HEK293 (cell line): ENCODE results near the gene WDFY3.

Experiments
- HOXA7 ChIP-seq: sonication (generic); formaldehyde crosslinking; IDR thresholded peaks from 2 replicates; pipeline ENCODE4 v1.8.1; 2022; ENCODE audit warnings: missing genetic modification reagents, borderline replicate concordance
- YY1 ChIP-seq: fragments of 450-650 bp; formaldehyde crosslinking; IDR thresholded peaks from 2 replicates; pipeline ENCODE4 v1.5.1; 2018; ENCODE audit warnings: missing biosample characterization, missing genetic modification characterization
- ZNF23 ChIP-seq: fragments of 450-650 bp; formaldehyde crosslinking; IDR thresholded peaks from 2 replicates; pipeline ENCODE4 v1.5.1; 2016; ENCODE audit warnings: missing biosample characterization, missing genetic modification characterization, borderline replicate concordance
- ZNF274 ChIP-seq, 2 experiments: fragments of 200-500 bp in 1 of 2; fragments of 450-650 bp in 1 of 2; sonication (Bioruptor generic) in 1 of 2; formaldehyde crosslinking in 1 of 2; IDR thresholded peaks; 2 replicates each; pipeline versions ENCODE4 v1.5.1 to v1.6.1; 2014 to 2016; ENCODE audit warnings: borderline replicate concordance in 1 of 2, inconsistent platforms in 1 of 2, low read length in 1 of 2, missing biosample characterization in 1 of 2, missing genetic modification characterization in 1 of 2
- ZNF416 ChIP-seq: fragments of 450-650 bp; formaldehyde crosslinking; IDR thresholded peaks from 2 replicates; pipeline ENCODE4 v1.5.1; 2016; ENCODE audit warnings: missing biosample characterization, missing genetic modification characterization
- ZNF426 ChIP-seq: fragments of 450-650 bp; formaldehyde crosslinking; IDR thresholded peaks from 2 replicates; pipeline ENCODE4 v1.5.1; 2017; ENCODE audit warnings: missing biosample characterization, missing genetic modification characterization, mild to moderate bottlenecking, inconsistent platforms, moderate library complexity
- ZNF529 ChIP-seq: fragments of 450-650 bp; formaldehyde crosslinking; IDR thresholded peaks from 2 replicates; pipeline ENCODE4 v1.5.1; 2017; ENCODE audit warnings: missing genetic modification characterization, missing biosample characterization; ENCODE audit not compliant: insufficient replicate concordance
- ZNF530 ChIP-seq: fragments of 450-650 bp; formaldehyde crosslinking; IDR thresholded peaks from 2 replicates; pipeline ENCODE4 v1.5.1; 2016; ENCODE audit warnings: low read depth, missing biosample characterization, missing genetic modification characterization
- ZSCAN5A ChIP-seq: fragments of 450-650 bp; formaldehyde crosslinking; IDR thresholded peaks from 2 replicates; pipeline ENCODE4 v1.5.1; 2016; ENCODE audit warnings: missing biosample characterization, missing genetic modification characterization
- TF ChIP-seq, protein P1 (sequence below): fragments of 450-650 bp; formaldehyde crosslinking; IDR thresholded peaks from 2 replicates; pipeline ENCODE4 v1.5.1; 2016; ENCODE audit warnings: missing biosample characterization, missing genetic modification characterization
- TF ChIP-seq, protein P2 (sequence below): fragments of 450-650 bp; formaldehyde crosslinking; IDR thresholded peaks from 2 replicates; pipeline ENCODE4 v1.5.1; 2016; ENCODE audit warnings: missing biosample characterization, missing genetic modification characterization
- TF ChIP-seq, protein P3 (sequence below): fragments of 450-650 bp; formaldehyde crosslinking; IDR thresholded peaks from 2 replicates; pipeline ENCODE4 v1.5.1; 2017; ENCODE audit warnings: missing biosample characterization, missing genetic modification characterization

DNA sequence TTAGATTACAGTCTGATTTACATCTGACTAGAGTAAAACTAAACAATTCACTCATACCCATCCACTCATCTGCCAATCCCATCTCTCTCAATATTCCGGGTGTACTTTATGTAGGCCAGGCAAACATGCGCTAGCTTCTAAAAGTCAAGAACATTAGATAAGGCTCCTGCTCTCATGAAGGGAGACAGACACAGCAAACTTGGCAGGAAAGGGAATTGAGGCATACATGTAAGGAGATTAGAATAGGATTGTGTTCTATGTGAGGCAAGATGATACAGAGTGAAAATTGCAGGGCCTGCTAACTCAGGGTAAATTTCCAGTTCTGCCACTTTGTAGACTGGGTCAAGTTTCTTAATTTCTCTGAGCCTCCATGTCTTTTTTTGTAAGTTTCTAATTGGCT, 247.8 kb downstream of the WDFY3 start:
- TF ChIP-seq ZNF426 (tag by site-specific recombination) (no peak), HOXA7 (CRISPR knock-in tag) (no peak), ZNF416 (no peak), ZNF23 (tag by site-specific recombination) (no peak), YY1 (no peak), ZNF274 (IDR thresholded peaks at IDR 0.05; ENCODE audit: low read length) (no peak), ZNF274 (tag by site-specific recombination; IDR thresholded peaks at IDR 0.05; ENCODE audit: borderline replicate concordance) (no peak), ZNF529 (tag by site-specific recombination) (no peak), ZNF530 (no peak), ZSCAN5A (tag by site-specific recombination) (no peak)
- TF ChIP-seq, protein P1, sequence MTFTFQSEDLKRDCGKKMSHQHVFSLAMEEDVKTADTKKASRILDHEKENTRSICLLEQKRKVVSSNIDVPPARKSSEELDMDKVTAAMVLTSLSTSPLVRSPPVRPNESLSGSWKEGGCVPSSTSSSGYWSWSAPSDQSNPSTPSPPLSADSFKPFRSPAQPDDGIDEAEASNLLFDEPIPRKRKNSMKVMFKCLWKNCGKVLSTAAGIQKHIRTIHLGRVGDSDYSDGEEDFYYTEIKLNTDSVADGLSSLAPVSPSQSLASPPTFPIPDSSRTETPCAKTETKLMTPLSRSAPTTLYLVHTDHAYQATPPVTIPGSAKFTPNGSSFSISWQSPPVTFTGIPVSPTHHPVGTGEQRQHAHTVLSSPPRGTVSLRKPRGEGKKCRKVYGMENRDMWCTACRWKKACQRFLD (tag by site-specific recombination) = no peak
- TF ChIP-seq, protein P2, sequence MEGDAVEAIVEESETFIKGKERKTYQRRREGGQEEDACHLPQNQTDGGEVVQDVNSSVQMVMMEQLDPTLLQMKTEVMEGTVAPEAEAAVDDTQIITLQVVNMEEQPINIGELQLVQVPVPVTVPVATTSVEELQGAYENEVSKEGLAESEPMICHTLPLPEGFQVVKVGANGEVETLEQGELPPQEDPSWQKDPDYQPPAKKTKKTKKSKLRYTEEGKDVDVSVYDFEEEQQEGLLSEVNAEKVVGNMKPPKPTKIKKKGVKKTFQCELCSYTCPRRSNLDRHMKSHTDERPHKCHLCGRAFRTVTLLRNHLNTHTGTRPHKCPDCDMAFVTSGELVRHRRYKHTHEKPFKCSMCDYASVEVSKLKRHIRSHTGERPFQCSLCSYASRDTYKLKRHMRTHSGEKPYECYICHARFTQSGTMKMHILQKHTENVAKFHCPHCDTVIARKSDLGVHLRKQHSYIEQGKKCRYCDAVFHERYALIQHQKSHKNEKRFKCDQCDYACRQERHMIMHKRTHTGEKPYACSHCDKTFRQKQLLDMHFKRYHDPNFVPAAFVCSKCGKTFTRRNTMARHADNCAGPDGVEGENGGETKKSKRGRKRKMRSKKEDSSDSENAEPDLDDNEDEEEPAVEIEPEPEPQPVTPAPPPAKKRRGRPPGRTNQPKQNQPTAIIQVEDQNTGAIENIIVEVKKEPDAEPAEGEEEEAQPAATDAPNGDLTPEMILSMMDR (tag by site-specific recombination) = no peak
- TF ChIP-seq, protein P3, sequence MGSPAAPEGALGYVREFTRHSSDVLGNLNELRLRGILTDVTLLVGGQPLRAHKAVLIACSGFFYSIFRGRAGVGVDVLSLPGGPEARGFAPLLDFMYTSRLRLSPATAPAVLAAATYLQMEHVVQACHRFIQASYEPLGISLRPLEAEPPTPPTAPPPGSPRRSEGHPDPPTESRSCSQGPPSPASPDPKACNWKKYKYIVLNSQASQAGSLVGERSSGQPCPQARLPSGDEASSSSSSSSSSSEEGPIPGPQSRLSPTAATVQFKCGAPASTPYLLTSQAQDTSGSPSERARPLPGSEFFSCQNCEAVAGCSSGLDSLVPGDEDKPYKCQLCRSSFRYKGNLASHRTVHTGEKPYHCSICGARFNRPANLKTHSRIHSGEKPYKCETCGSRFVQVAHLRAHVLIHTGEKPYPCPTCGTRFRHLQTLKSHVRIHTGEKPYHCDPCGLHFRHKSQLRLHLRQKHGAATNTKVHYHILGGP (tag by site-specific recombination) = no peak
